Measurements from ENCODE around the gene RAB40C.

GRCh38 chr16:617855-618254 lies 28.0 kb downstream of the RAB40C start:
- no peak for TF ChIP-seq POLR2A (IDR thresholded peaks at IDR 0.05; ENCODE audit: low read depth, low read length)
- no peak for TF ChIP-seq TAF1 (IDR thresholded peaks at IDR 0.05; ENCODE audit: borderline replicate concordance, low read depth, low read length)
- TF ChIP-seq POLR2AphosphoS5 (IDR thresholded peaks at IDR 0.05; ENCODE audit: low read depth, low read length) = no peak
